ENCODE measurements around the gene PMS2.

DNA sequence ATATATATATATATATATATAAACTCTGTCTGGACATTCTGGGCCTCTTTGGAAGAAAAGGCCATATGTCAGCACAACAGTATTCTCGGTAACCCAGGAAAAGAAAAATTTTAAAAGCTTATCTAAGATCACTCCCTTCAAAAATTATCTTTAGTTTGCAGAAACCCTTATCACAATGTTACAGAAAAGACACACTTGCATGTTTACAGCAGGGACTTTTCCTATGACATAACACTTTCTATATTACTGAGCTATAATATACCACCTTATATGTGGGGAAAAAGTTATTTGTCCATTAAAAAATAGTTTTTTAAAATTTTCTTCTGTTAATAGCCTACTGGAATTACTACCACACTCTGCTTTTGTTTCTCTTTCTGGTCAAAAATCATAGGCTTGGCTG, 47.8 kb upstream of the PMS2 start:
- TF ChIP-seq TEAD4 (IDR thresholded peaks at IDR 0.05) (no peak), TAF1 (IDR thresholded peaks at IDR 0.05; ENCODE audit: low read depth) (no peak), RAD21 (IDR thresholded peaks at IDR 0.05; ENCODE audit: low read depth) (no peak), NFIC (IDR thresholded peaks at IDR 0.05) (no peak), CEBPB (IDR thresholded peaks at IDR 0.05) (no peak), FOXM1 (IDR thresholded peaks at IDR 0.05; ENCODE audit: borderline replicate concordance, low read depth) (no peak), EP300 (IDR thresholded peaks at IDR 0.05; ENCODE audit: borderline replicate concordance) (no peak)
- TF ChIP-seq, protein P1, sequence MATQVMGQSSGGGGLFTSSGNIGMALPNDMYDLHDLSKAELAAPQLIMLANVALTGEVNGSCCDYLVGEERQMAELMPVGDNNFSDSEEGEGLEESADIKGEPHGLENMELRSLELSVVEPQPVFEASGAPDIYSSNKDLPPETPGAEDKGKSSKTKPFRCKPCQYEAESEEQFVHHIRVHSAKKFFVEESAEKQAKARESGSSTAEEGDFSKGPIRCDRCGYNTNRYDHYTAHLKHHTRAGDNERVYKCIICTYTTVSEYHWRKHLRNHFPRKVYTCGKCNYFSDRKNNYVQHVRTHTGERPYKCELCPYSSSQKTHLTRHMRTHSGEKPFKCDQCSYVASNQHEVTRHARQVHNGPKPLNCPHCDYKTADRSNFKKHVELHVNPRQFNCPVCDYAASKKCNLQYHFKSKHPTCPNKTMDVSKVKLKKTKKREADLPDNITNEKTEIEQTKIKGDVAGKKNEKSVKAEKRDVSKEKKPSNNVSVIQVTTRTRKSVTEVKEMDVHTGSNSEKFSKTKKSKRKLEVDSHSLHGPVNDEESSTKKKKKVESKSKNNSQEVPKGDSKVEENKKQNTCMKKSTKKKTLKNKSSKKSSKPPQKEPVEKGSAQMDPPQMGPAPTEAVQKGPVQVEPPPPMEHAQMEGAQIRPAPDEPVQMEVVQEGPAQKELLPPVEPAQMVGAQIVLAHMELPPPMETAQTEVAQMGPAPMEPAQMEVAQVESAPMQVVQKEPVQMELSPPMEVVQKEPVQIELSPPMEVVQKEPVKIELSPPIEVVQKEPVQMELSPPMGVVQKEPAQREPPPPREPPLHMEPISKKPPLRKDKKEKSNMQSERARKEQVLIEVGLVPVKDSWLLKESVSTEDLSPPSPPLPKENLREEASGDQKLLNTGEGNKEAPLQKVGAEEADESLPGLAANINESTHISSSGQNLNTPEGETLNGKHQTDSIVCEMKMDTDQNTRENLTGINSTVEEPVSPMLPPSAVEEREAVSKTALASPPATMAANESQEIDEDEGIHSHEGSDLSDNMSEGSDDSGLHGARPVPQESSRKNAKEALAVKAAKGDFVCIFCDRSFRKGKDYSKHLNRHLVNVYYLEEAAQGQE (IDR thresholded peaks at IDR 0.05; ENCODE audit: low read depth) = no peak
- TF ChIP-seq, protein P2, sequence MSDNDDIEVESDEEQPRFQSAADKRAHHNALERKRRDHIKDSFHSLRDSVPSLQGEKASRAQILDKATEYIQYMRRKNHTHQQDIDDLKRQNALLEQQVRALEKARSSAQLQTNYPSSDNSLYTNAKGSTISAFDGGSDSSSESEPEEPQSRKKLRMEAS (IDR thresholded peaks at IDR 0.05) = no peak
